HG03442 (cell line): ENCODE data around the gene HNF4A.

ENCODE experiments used
- ATAC-seq: cut with Tn5 transposase; IDR thresholded peaks from one replicate; pipeline ENCODE4 v1.9.1; 2021; ENCODE audit warnings: mild to moderate bottlenecking, moderate library complexity; ENCODE audit not compliant: unreplicated experiment

The HNF4A gene

GRCh38 chr20:44419131-44419844, 63.8 kb downstream of the HNF4A start:
- ATAC-seq = no peak

GRCh38 chr20:44420497-44420896, 65.0 kb downstream of the HNF4A start:
- ATAC-seq = no peak

- no peak for ATAC-seq
These were observed 66.6 kb downstream of the HNF4A start for GRCh38 chr20:44422083-44422482.

- no peak for ATAC-seq
These were observed 68.0 kb downstream of the HNF4A start for GRCh38 chr20:44423480-44423879.

GRCh38 chr20:44424039-44424495, 68.6 kb downstream of the HNF4A start:
- ATAC-seq = no peak

GRCh38 chr20:44425923-44426322, 70.4 kb downstream of the HNF4A start:
- ATAC-seq = no peak

GRCh38 chr20:44426879-44427790, 71.6 kb downstream of the HNF4A start:
- no peak for ATAC-seq

- no peak for ATAC-seq
These were observed 72.3 kb downstream of the HNF4A start for GRCh38 chr20:44427804-44428173.

GRCh38 chr20:44428174-44429016, 72.9 kb downstream of the HNF4A start:
- no peak for ATAC-seq

- no peak for ATAC-seq
These were observed 73.5 kb downstream of the HNF4A start for GRCh38 chr20:44429017-44429339.

GRCh38 chr20:44429419-44430269, 74.1 kb downstream of the HNF4A start:
- no peak for ATAC-seq

- no peak for ATAC-seq
These were observed 75.0 kb downstream of the HNF4A start for GRCh38 chr20:44430270-44431065.

- ATAC-seq = no peak
These were observed 75.6 kb downstream of the HNF4A start for GRCh38 chr20:44431118-44431501.

- ATAC-seq = no peak
These were observed 76.2 kb downstream of the HNF4A start for GRCh38 chr20:44431502-44432234.

GRCh38 chr20:44432618-44433577, 77.4 kb downstream of the HNF4A start:
- ATAC-seq = no peak

GRCh38 chr20:44433751-44434538, 78.4 kb downstream of the HNF4A start:
- ATAC-seq = no peak
